Measurements from ENCODE around the gene SPATA31A7.
"Not testable (repeated sequence)": the region's sequence is repeated elsewhere in the genome, so short reads cannot be mapped to it uniquely, and the experiment has no call there.

SPATA31A7 gene

DNA sequence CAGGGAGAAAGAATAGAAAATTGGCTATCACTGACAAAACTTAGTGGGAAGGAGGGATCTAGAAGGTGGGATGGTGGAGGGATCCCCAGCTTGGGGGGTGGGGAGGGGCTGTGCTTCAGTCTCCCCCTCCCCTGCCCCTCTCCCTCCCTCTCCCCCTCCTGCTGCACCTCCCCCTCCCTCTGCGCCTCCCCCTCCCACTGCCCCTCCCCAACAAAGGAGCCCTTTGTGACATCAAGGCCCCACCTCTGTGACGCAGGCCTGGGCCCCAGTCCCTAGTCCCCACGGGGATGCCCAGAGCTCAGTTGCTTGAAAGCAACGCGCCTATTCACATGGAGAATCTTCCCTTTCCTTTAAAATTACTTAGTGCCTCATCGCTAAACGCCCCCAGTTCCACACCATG, at the start of gene SPATA31A7:
Gene SPATA31A7, plus strand, starts transcription at position 301 of the 400 bp plus-strand sequence. Its CDS starts 29 bp downstream, at position 330.
- not testable (repeated sequence) for DNase-seq

DNA sequence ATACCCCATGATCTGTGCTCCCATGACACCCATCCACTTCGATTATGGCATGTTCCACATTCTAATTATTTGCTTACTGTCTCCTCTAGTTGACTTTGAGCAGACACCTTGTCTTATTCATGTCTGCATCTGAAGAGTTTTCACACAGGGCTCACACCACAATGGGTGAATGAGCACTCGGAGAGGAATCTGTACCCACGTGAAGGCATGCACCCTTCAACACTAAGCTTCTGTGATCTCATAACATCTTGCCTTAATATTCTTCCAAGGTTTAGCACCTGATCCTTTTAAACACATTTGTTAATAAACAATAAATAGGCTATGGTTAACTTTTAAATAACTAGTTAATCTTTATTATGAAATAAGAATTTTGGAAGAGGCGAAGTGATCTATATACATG, 36.6 kb downstream of the SPATA31A7 start:
- DNase-seq: not testable (repeated sequence)
